ENCODE data around the gene NCKIPSD.

The NCKIPSD gene

GRCh38 chr3:48678056-48678455 lies 7.7 kb downstream of the NCKIPSD start:
- no peak for DNase-seq

DNA sequence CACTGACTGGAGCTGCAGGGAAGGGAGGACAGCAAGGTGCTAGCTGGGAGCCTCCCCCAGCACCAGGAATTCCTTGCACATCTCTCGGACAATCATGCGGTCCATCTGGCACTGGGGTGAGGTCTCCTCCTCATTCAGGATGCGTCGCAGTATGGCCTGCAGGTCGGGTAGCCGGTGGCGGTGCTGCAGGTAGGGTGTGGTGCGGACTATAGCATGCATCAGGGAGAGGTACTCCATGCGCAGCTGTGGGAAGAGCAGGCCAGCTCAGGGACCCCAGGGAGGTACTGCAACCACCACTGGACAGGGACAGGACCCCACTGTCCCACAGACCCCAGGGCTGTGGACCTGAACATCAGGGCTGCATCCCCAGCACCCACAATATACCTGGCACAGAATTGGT lies 11.2 kb downstream of the NCKIPSD start:
- no peak for DNase-seq

DNA sequence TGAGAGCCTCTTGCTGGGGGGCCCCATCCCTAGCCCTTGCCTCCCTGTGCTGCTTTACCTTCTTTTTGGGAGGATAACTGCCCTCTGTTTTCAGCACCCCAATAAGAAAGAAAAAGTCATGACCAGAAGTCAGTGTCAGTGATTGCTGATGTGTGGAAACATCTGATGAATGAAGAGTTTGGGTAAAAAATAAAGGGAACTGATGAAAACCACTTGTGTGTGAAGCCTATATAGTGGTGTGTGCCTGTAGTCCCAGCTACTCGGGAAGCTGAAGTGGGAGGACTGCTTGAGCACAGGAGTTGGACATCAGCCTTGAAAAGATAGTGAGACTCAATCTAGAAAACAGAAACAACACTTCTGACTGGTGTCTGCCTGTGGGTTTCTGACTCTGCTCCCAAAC lies 13.2 kb downstream of the NCKIPSD start:
- no peak for DNase-seq

GRCh38 chr3:48664929-48665328 lies 20.8 kb downstream of the NCKIPSD start:
- no peak for DNase-seq

DNA sequence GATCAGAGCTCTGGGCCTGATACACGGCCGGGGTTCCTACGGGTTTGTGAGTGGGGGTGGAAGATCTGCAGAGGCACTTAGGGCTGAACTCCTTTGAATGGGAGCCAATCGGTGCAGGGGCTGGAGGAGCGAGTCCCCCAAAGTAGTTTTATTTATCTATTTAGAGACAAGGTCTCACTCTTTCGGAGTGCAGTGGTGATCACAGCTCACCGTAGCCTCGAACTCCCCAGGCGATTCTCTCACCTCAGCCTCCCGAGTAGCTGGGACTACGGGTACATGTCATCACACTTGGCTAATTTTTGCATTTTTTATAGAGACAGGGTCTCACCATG lies 21.4 kb downstream of the NCKIPSD start:
- no peak for DNase-seq

DNA sequence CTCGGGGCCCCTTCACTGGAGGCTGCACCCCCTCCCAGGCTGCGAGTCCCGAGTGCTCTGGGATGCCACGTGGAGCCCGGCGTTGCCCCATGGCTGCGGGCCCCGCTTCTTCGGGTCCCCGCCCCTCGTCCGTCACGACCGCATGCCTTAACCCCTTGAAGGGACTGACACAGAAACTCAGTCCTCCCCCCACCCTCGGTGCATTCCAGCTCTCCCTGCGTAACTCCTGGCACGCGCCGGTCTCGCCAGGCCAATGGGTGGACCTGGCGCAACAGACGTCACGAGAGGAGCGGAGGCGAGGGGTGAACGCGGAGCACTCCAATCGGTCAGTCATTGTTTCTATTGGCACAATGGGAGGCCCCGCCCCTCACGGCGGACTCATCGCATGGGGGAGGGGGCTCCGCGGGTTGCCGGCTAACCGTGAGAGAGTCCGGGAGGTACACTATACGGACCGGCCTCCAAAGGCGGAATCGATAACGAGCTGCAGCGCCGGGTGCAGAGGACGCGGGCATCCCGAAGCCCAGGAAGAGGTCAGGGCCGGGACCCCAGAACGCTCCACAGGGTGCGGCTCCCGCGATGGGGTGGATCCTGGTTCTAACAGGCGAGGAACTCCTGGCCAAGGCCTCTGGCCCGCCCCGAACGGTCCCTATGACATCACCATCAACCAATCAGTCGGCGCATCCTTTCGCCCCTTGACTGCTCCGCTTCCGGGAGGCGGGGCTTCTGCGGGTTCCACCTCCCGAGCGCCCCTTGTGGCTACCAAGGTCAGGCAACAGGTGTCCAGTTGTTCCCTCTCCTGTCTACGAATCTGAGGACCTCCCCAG lies 22.0 kb downstream of the NCKIPSD start:
- peak; percentile 92 for DNase-seq

DNA sequence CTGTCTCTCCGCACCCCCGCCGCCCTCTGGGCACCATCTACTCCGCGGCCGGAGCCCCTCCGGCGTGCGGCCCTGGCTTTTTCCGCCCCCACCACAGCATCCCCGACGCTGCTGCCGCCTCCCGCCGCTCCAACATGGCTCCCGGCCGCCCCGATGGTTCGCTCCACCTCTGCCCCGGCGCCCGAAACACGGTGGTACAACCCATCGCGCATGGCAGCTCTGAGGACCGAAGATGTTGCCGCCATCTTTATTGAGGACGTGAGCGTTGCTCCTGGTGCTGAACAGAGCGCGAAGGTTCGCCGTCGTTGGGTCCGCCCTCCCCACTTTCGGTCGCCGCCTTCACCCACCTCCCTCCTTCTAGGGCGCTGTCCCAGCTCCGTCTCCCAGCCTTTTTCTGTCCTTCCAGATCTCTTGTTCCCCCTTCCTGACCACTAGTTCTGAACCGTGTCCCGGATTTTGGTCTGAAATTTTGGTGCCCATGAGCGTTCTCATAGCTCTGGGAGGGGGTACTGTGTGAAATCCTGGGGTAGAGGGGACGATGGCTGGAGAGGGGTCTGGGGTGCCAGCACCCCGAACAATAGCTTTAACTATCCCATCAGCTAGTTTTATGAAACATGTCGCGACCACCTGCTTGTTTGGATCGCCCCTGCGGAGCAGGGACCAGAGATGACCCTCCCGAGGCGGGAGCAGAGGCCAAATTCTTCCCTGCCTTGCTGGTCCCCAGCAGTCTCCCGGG lies 22.8 kb downstream of the NCKIPSD start, which contains the start of gene CELSR3:
TSS of gene CELSR3 (minus strand) at position 134 of the 736 bp plus-strand sequence. CDS start 252 bp downstream, outside the sequence.
- DNase-seq, result peak; percentile 77

DNA sequence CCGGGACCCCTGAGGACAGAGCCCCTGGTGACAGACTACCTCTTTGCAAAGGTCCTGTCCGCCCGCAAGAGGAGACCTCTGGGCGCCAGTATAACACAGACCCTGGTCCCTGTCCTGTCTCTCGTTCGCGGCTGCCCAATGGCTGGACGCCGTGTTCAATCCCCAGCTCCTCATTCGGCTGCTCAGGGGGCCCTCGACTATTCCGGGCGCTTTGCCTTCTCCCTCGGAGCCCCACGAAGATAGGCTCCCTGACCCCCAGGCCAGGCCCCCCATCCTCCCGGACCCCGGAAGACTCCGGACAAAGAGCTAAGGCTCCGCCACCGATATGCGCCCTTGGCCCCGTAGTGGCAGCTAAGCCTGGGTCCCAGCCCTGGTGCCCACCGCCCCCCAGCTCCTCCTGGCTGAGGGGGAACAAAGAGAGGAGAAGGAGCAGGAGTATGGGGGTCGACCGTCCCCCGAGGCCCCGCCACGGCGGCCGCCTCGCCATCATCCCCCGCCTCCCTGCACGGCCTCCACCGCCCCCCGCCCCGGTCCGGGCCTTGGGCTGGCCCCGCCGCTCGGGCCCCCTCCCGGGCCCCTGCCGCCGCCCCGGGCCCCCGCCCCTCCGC lies 23.5 kb downstream of the NCKIPSD start:
- DNase-seq, result no peak

DNA sequence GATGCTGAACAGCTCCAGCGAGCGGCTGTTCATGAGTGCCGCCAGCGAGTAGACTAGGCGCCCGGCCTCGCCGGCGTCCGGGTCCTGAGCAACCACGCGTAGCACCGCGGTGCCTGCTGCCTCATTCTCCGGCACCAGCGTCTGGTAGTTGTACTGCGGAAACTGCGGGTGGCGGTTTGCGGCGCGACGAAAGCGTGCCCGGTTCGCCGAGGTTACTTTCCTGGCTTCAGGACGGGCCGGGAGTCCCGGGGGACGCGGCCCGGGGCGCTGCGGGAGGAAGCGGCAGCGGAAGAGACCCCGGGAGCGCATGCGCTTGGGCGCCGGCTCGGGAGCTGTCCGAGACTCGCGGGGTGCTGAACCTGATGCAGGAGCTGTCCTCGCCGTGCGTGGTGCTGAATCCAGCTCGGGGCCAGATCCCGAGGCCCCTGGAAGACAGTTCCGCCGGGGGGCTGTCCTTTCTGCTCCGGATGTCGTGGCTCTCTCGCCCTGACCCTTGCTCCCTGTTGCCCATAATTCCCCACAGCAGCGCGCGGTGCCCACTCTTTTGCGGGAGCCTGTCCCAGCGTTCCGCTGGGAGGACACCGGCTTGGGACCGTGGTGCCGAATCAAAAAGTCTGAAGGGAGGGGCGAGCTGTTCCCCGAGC lies 24.1 kb downstream of the NCKIPSD start:
- DNase-seq, result no peak

DNA sequence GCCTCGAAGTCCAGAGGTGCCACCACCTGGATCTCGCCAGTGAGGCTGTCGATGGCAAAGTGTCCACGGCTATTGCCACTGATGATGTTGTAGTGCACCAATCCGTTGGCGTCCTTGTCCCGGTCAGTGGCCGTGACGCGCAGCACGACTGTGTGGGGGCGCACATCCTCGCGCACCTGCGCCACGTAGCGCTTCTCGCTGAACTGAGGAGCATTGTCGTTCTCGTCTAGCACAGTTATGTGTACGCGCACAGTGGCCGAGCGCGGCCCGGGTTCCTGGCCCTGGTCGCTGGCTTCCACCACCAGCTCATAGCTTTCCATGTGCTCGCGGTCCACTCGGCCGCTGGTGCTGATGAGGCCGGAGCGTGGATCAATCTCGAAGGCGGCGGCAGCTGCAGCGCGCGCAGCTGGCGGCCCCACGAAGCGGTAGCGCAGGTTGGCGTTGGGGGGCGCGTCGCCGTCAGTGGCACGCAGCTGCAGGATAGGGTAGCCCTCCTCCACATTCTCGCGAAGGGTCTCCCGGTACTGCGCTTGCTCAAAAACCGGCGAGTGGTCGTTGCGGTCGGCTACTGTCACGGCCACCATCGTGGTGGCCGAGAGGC lies 24.8 kb downstream of the NCKIPSD start:
- no peak for DNase-seq

DNA sequence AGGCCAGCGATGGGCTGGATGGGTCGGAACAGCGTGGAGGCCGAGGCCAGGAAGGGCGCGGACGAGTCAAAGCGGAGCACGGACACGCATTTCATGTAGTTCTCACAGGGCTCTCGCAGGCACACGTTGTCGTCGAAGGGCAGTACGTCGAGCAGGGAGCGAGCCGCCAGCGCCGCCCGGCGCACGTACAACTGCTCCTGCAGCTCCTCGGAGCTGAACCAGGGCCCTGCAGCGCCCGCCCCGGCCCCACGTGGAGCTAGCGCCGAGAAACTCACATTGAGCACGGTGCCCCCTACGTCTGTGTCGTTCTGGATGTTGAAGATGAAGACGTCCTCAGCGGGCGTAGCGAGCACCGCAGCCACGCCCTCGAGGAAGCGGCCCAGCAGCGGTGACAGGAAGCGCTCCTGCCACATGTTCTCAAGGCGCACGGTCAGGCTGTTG lies 28.9 kb downstream of the NCKIPSD start:
- no peak for DNase-seq

GRCh38 chr3:48656061-48656840 lies 29.5 kb downstream of the NCKIPSD start:
- DNase-seq, result no peak

GRCh38 chr3:48655606-48656005 lies 30.1 kb downstream of the NCKIPSD start:
- no peak for DNase-seq

- no peak for DNase-seq
Observed at GRCh38 chr3:48655063-48655462, 30.7 kb downstream of the NCKIPSD start.

- DNase-seq, result no peak
Observed at GRCh38 chr3:48652923-48653715, 32.6 kb downstream of the NCKIPSD start.

- DNase-seq, result no peak
Observed at GRCh38 chr3:48651771-48652170, 33.9 kb downstream of the NCKIPSD start.

DNA sequence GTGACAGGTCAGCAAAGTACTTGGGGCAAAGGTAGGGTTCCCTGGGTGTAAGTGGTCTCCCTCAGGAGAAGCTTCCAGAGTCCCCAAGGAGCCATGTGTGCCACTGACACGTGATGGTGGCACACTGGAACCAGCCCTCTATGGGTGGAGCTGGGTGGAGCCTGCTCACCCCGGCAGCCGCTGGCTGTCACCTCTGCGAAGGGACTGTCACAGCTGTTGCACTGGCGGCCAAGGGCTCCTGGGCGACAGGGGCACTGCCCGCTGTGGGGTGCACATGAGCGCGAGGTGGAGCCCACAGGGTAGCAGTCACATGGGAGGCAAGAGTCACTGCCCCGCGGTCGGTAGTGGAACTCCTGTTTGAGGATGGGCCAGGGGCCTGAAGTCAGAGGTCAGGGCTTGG lies 35.0 kb downstream of the NCKIPSD start:
- DNase-seq, result no peak

DNA sequence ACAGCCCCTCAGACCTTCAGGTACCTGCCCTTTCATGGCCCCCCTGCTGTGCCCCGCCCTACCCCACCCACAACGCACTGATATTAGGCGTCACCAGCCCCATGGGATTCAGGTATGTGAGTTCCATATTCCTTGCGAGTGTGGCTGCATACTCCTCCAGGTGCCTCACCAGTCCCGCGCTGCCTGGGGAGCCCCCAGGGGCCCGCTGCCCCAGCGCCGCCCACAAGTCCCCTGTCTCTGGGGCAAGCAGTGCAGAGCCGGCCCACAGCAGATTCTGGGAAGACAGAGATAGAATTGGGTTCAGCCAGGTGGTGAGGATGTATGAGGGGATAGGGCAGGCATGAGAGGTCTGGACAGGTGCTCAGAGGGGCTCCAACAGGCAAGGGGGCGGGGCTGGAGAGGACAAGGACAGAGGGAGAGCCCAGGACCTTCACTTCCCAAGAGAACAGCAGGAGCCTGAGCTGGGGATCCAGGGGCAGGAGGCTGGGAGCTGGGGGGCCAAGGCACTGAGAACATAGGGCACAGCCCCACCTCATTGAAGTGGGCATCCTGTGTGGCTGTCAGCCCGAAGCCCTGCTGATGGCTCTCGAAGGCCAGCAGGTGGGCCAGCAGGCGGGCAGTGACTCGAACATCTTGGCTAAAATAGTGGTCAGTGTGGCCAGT lies 37.4 kb downstream of the NCKIPSD start:
- DNase-seq, result no peak

DNA sequence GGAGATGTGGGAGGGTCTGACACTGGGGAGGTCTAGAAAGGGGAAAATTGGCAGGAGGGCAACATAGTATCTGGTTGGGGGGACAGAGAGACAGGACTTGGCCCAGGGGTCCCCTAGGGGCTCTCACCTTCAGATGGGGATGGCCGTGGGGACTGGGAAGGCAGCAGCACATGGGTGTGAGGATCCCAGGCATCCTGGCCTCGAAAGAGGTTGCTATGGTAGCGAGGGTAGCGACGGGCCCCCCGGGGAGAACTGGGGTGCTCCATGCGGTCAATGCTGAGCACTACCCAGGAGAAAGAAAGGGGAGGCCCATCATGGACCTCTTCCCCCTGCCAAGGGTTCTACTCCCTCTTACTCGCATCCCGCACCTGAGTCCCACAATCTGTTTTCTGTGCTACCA lies 38.0 kb downstream of the NCKIPSD start:
- DNase-seq, result no peak

GRCh38 chr3:48644898-48645760 lies 40.6 kb downstream of the NCKIPSD start:
- no peak for DNase-seq

Data from COR-L47 (cell line).